MCF 10A (cell line): ENCODE data around the gene USB1. TPM values are rescaled to one million over a fixed set of nuclear protein-coding genes. Genes with fewer than 3 reads are reported as not detected.
A peak's percentile ranks its signal among the peaks of the same experiment; 100 is the strongest.
"Not testable (repeated sequence)": the region's sequence is repeated elsewhere in the genome, so short reads cannot be mapped to it uniquely, and the experiment has no call there.

Source experiments
- BruUV-seq: library from RNA; stranded (reverse); fragments of 400-500 nt; replicated peaks from 2 replicates; lab custom pipeline; 2021; lab: Mats Ljungman, UMichigan
- CTCF ChIA-PET: fragments of 300-600 bp; sonication (Branson Sonifier 250); formaldehyde crosslinking; extraction: SDS; loops from one replicate; lab custom pipeline; 2021; ENCODE audit warnings: antibody characterized with exemption, inconsistent platforms; lab: Yijun Ruan, JAX
- POLR2A ChIA-PET: fragments of 300-600, 350-650 bp; sonication (Branson Sonifier 250); formaldehyde crosslinking; extraction: SDS; loops from one replicate; lab custom pipeline; 2020; ENCODE audit warnings: antibody characterized with exemption, inconsistent platforms; lab: Yijun Ruan, JAX
- DNase-seq: peaks from one replicate; pipeline ENCODE4 v3.0.0-alpha.2; 2018; ENCODE audit not compliant: unreplicated experiment
- H3K27ac Mint-ChIP-seq: one replicate; pipeline ENCODE4 v1.8.0; 2022; ENCODE audit warnings: mild to moderate bottlenecking, low read depth, mixed read lengths; ENCODE audit not compliant: unreplicated experiment
- H3K27me3 Mint-ChIP-seq: one replicate; pipeline ENCODE4 v1.8.0; 2022; ENCODE audit warnings: mixed read lengths; ENCODE audit not compliant: insufficient read depth, unreplicated experiment
- H3K36me3 Mint-ChIP-seq: one replicate; pipeline ENCODE4 v1.8.0; 2022; ENCODE audit warnings: mild to moderate bottlenecking, moderate library complexity, mixed read lengths; ENCODE audit not compliant: insufficient read depth, unreplicated experiment
- H3K4me1 Mint-ChIP-seq: one replicate; pipeline ENCODE4 v1.8.0; 2022; ENCODE audit warnings: mixed read lengths; ENCODE audit not compliant: insufficient read depth, unreplicated experiment
- H3K4me3 Mint-ChIP-seq: one replicate; pipeline ENCODE4 v1.8.0; 2022; ENCODE audit warnings: mild to moderate bottlenecking, moderate library complexity, mixed read lengths; ENCODE audit not compliant: unreplicated experiment
- H3K9me3 Mint-ChIP-seq: one replicate; pipeline ENCODE4 v1.8.0; 2022; ENCODE audit warnings: mixed read lengths; ENCODE audit not compliant: unreplicated experiment
- intact Hi-C: fragments of 100-400 bp; cut with micrococcal nuclease; formaldehyde crosslinking; loops from 2 replicates; pipeline ENCODE4 v1.14.1; 2022
- total RNA-seq: library from RNA; stranded (reverse); gene quantifications from 2 replicates; pipeline ENCODE4 v1.2.3, GENCODE V29; 2022
- TF ChIP-seq, protein P1 (sequence below): fragments of 200-600 bp; IDR thresholded peaks from one replicate; pipeline ENCODE4 v1.8.0; 2022; ENCODE audit warnings: antibody characterized with exemption, mild to moderate bottlenecking; ENCODE audit not compliant: unreplicated experiment

The USB1 gene
- total RNA-seq, 1 experiment from 2014 or later = 49.2 TPM

DNA sequence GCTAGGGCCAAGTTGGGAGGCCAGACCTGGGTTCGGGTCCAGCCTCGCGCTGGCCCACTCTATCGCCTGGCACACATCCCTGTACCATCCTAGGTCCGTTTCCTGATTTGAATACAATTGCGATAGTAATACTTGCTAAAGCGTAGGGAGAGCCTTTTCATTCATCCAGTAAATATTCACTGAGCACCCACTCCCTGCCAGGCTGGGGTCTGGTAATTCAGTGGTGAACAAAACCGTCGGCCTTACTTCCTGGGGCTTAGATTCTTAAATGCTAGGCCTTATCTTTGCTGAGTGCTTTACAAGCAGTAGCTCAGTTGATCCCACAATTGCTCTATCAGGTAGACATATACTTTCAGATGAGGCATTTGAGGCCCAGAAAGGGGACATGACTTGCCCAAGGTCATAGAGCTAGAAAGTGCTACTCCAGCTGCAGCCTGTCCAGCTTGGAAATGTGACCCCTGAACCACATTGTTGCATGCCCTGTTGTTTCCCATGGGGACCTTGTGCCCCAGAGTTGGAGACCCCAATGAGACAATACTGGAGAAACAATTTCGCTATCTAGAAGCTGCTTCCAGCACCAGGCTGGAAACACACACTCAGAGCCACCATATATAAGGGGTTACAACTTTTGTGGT lies 691 bp downstream of the USB1 start:
- intact Hi-C loops = loop anchor here (2.0 kb wide), 1 partner anchor 199 kb away; the partner anchor contains the start of gene KIFC3
- peaks cover 60% of the 10 kb centered on the region for H3K36me3 Mint-ChIP-seq
- no peak for DNase-seq
- POLR2A ChIA-PET = interaction anchor here (1.0 to 3.7 kb wide), 8 partner anchors 92 to 267 kb away, joined by 3 to 17 read pairs (median 6); partner anchors contain the start of genes CFAP20 and KATNB1
- CTCF ChIA-PET = interaction anchor here (0.7 to 7.0 kb wide), 5 partner anchors 22 to 244 kb away, joined by 3 to 88 read pairs (median 4); no protein-coding TSS in a partner anchor
- peaks cover 28% of the 10 kb centered on the region for H3K4me1 Mint-ChIP-seq
- TF ChIP-seq, protein P1, sequence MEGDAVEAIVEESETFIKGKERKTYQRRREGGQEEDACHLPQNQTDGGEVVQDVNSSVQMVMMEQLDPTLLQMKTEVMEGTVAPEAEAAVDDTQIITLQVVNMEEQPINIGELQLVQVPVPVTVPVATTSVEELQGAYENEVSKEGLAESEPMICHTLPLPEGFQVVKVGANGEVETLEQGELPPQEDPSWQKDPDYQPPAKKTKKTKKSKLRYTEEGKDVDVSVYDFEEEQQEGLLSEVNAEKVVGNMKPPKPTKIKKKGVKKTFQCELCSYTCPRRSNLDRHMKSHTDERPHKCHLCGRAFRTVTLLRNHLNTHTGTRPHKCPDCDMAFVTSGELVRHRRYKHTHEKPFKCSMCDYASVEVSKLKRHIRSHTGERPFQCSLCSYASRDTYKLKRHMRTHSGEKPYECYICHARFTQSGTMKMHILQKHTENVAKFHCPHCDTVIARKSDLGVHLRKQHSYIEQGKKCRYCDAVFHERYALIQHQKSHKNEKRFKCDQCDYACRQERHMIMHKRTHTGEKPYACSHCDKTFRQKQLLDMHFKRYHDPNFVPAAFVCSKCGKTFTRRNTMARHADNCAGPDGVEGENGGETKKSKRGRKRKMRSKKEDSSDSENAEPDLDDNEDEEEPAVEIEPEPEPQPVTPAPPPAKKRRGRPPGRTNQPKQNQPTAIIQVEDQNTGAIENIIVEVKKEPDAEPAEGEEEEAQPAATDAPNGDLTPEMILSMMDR = no peak
- H3K9me3 Mint-ChIP-seq = no peaks in the 10 kb centered on the region
- TSS peak; percentile 29 for BruUV-seq
- peak overlapping the region; percentile 29 for H3K27ac Mint-ChIP-seq
- peak overlapping the region; percentile 86 for H3K4me3 Mint-ChIP-seq
- H3K27me3 Mint-ChIP-seq = no peaks in the 10 kb centered on the region

DNA sequence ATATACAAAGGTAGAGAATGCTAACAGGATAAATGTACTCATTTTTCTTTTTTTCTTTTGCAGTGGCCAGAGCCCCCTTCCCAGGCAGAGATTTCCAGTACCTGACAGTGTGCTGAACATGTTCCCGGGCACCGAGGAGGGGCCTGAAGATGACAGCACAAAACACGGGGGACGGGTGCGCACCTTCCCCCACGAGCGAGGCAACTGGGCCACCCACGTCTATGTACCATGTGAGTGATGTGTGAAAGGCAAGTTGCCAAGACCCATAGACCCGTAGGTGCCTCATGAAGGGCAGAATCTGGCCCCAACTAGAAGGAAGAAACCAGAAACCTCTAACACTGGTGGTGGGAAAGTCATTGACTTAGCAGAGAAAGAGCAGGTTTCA lies 1.2 kb downstream of the USB1 start:
- Mint-ChIP-seq H3K4me3 (no peak overlapping the region), H3K27me3 (no peaks in the 10 kb centered on the region), H3K36me3 (peaks cover 60% of the 10 kb centered on the region), H3K4me1 (peaks cover 28% of the 10 kb centered on the region), H3K27ac (no peak overlapping the region), H3K9me3 (no peaks in the 10 kb centered on the region)
- BruUV-seq = no TSS peak
- TF ChIP-seq, protein P1 = no peak
- ChIA-PET CTCF (interaction anchor here (0.7 to 7.0 kb wide), 2 partner anchors 102 to 244 kb away, joined by 4 to 88 read pairs; no protein-coding TSS in a partner anchor), POLR2A (no interaction called here)
- no peak for DNase-seq
- intact Hi-C loops = no loop called here

DNA sequence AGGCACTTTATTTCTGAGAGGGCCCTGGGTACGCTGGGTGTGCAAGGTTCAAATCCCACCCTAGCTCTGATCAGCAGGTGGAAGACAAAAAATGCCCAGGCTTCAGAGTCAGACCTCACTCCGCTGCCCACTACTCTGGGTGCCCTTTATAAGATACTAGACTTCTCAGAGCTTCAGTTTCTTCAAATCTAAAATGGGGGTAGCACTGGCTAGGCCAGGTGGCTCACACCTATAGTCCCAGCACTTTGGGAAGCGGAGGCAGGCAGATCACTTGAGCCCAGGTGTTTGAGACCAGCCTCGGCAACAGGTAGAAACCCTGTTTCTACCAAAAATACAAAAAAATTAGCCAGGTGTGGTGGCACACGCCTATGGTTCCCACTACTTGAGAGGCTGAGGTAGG lies 1.7 kb downstream of the USB1 start:
- H3K4me3 Mint-ChIP-seq = no peak overlapping the region
- BruUV-seq = no TSS peak
- H3K36me3 Mint-ChIP-seq = peaks cover 56% of the 10 kb centered on the region
- peaks cover 28% of the 10 kb centered on the region for H3K4me1 Mint-ChIP-seq
- ChIA-PET POLR2A (no interaction called here), CTCF (interaction anchor here (7.0 kb wide), 1 partner anchor 102 kb away, joined by 88 read pairs; no protein-coding TSS in a partner anchor)
- intact Hi-C loops = no loop called here
- H3K9me3 Mint-ChIP-seq = no peaks in the 10 kb centered on the region
- no peak overlapping the region for H3K27ac Mint-ChIP-seq
- no peaks in the 10 kb centered on the region for H3K27me3 Mint-ChIP-seq
- no peak for DNase-seq
- TF ChIP-seq, protein P1 = no peak

DNA sequence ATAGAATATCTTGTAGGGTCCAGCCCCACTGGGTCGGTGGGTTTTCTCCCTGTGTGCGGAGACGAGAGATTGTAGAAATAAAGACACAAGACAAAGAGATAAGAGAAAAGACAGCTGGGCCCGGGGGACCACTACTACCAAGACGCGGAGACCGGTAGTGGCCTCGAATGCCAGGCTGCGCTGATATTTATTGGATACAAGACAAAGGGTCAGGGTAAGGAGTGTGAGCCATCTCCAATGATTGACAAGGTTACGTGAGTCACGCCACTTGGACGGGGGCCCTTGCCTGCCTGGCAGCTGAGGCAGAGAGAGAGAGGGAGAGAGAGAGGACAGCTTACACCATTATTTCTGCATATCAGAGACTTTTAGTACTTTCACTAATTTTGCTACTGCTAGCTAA lies 3.5 kb downstream of the USB1 start:
- H3K4me3 Mint-ChIP-seq, H3K27me3 Mint-ChIP-seq, H3K9me3 Mint-ChIP-seq, BruUV-seq, POLR2A ChIA-PET, H3K27ac Mint-ChIP-seq: not testable (repeated sequence)
- intact Hi-C loops = loop anchor here (1.0 to 5.0 kb wide), 3 partner anchors 105 to 628 kb away; no protein-coding TSS in a partner anchor
- CTCF ChIA-PET = interaction anchor here (0.6 to 4.0 kb wide), 13 partner anchors 13 to 238 kb away, joined by 3 to 70 read pairs (median 3); no protein-coding TSS in a partner anchor
- peaks cover 15% of the 10 kb centered on the region for H3K4me1 Mint-ChIP-seq
- peaks cover 54% of the 10 kb centered on the region for H3K36me3 Mint-ChIP-seq
- peak; percentile 84 for DNase-seq
